ENCODE measurements around the gene TSPAN15. TPM values are rescaled to one million over a fixed set of nuclear protein-coding genes. Genes with fewer than 3 reads are reported as not detected.

The TSPAN15 gene
- total and polyA plus RNA-seq, 2 of the 4 experiments (the other 2 are of a cell fraction) = 0.48 TPM; not detected in 1

- CTCF ChIA-PET = interaction anchor here (0.6 to 1.2 kb wide), 2 partner anchors 82 to 86 kb away, joined by 3 to 4 read pairs; no protein-coding TSS in a partner anchor
Measured at GRCh38 chr10:69416695-69417094, 34.6 kb upstream of the TSPAN15 start, which contains the start of gene TACR2. Gene TACR2, minus strand, starts transcription at chr10:69416918. Its CDS starts 595 bp downstream, at chr10:69416323.

More at GRCh38 chr10:69416695-69417094, 34.6 kb upstream of the TSPAN15 start, which contains the start of gene TACR2:
- Histone ChIP-seq H3K27me3 (ENCODE audit: control insufficient read depth, insufficient read depth, low read length) (peaks cover 27% of the 10 kb centered on the region), H3K27ac (ENCODE audit: insufficient read depth, low read length) (no peak within 1 kb of the TSS), H3K4me2 (ENCODE audit: low read depth, low read length) (no peak within 1 kb of the TSS), H3K9me3 (ENCODE audit: control insufficient read depth, insufficient read depth, low read length) (no peaks in the 10 kb centered on the region), H3K36me3 (ENCODE audit: control insufficient read depth, insufficient read depth, low read length) (no peaks in the 10 kb centered on the region), H4K5ac (ENCODE audit: low read depth, low read length) (no peak within 1 kb of the TSS), H2AFZ (replicated peaks; ENCODE audit: low read length, poor library complexity) (peak within 1 kb of the TSS; percentile 50), H3K56ac (ENCODE audit: extremely low read depth, insufficient read depth, low read length) (no peak within 1 kb of the TSS), H3K4ac (ENCODE audit: low read depth, low read length) (no peak within 1 kb of the TSS), H3K23ac (ENCODE audit: low read depth, low read length) (no peak within 1 kb of the TSS), H2AK9ac (replicated peaks; ENCODE audit: low read depth, low read length, poor library complexity) (peak within 1 kb of the TSS; percentile 28), H3K4me3 (ENCODE audit: insufficient read depth, low read depth, low read length) (no peak within 1 kb of the TSS), H4K91ac (ENCODE audit: insufficient read depth, low read depth, low read length) (no peak within 1 kb of the TSS), H2BK5ac (ENCODE audit: low read depth, low read length, poor library complexity, severe bottlenecking) (no peak within 1 kb of the TSS), H3K9ac (ENCODE audit: low read depth, low read length) (no peak within 1 kb of the TSS), H3K9me1 (ENCODE audit: insufficient read depth, low read length) (no peaks in the 10 kb centered on the region), H2BK20ac (ENCODE audit: low read depth, low read length) (no peak within 1 kb of the TSS), H2BK120ac (ENCODE audit: low read depth, low read length) (no peak within 1 kb of the TSS), H3K18ac (ENCODE audit: low read depth, low read length) (no peak within 1 kb of the TSS), H3K4me1 (ENCODE audit: control insufficient read depth, insufficient read depth, low read length) (peaks cover 3% of the 10 kb centered on the region; the same call in 1 of the 2 replicates), H3K14ac (replicated peaks; ENCODE audit: low read depth, low read length) (no peak within 1 kb of the TSS), H3K79me1 (ENCODE audit: low read depth in 1 of 2, low read length in 2 of 2) (no peaks in the 10 kb centered on the region), H2AK5ac (ENCODE audit: low read depth, low read length) (no peak within 1 kb of the TSS), H4K20me1 (ENCODE audit: insufficient read depth, low read length) (no peaks in the 10 kb centered on the region), H4K8ac (ENCODE audit: low read depth in 2 of 2, low read length in 2 of 2) (no peak within 1 kb of the TSS), H2BK15ac (ENCODE audit: low read depth, low read length) (no peak within 1 kb of the TSS)
- ATAC-seq (ENCODE audit: low read depth) (no peak), DNase-seq (no peak)
- intact Hi-C loops (cut with micrococcal nuclease) = loop anchor here (10.0 kb wide), 1 partner anchor 632 kb away; no protein-coding TSS in a partner anchor
- dilution Hi-C loops (cut with HindIII; ENCODE audit: low sequenced_read_pairs, unreplicated experiment) = no loop called here
- 50% methylated on average over 8 of the region's 10 CpGs; no CpG with 5 or more reads in 1 of the 2 experiments for WGBS, 2 experiments (ENCODE audit: extremely low coverage in 2 of 2, insufficient read length in 1 of 2)
- no peak for TF ChIP-seq RFX5 (IDR thresholded peaks at IDR 0.05; ENCODE audit: low read depth, low read length)
- TF ChIP-seq CHD1 (IDR thresholded peaks at IDR 0.05; ENCODE audit: low read depth, low read length) = no peak
- TF ChIP-seq ELK1 (IDR thresholded peaks at IDR 0.05; ENCODE audit: borderline replicate concordance, low read depth, low read length) = no peak
- TF ChIP-seq POLR2A (IDR thresholded peaks at IDR 0.05; ENCODE audit: low read depth, low read length) = no peak
- TF ChIP-seq FOS (IDR thresholded peaks at IDR 0.05; ENCODE audit: low read depth, low read length) = no peak
- no peak for TF ChIP-seq NFE2L2 (IDR thresholded peaks at IDR 0.05; ENCODE audit: low read depth, low read length)
- TF ChIP-seq MAFK (IDR thresholded peaks at IDR 0.05; ENCODE audit: low read depth, low read length) = no peak
- TF ChIP-seq MAZ (IDR thresholded peaks at IDR 0.05; ENCODE audit: borderline replicate concordance, low read depth, low read length) = no peak
- no peak for TF ChIP-seq USF2 (IDR thresholded peaks at IDR 0.05; ENCODE audit: low read depth, low read length)
- no peak for TF ChIP-seq CTCF (conservative IDR thresholded peaks at IDR 0.05; ENCODE audit: low read depth, low read length)
- TF ChIP-seq SMC3 (IDR thresholded peaks at IDR 0.05; ENCODE audit: low read depth, low read length) = no peak
- TF ChIP-seq RCOR1 (IDR thresholded peaks at IDR 0.05; ENCODE audit: insufficient replicate concordance, low read length) = no peak
- TF ChIP-seq BHLHE40 (IDR thresholded peaks at IDR 0.05; ENCODE audit: low read depth, low read length) = no peak
- no peak for TF ChIP-seq RAD21 (IDR thresholded peaks at IDR 0.05; ENCODE audit: low read length)
- TF ChIP-seq MXI1 (IDR thresholded peaks at IDR 0.05; ENCODE audit: borderline replicate concordance, low read depth, low read length) = no peak
- no peak for TF ChIP-seq CEBPB (IDR thresholded peaks at IDR 0.05; ENCODE audit: low read depth, low read length)
- in situ Hi-C loops (cut with MboI; ENCODE audit: low sequenced_read_pairs) = loop anchor here (10.0 kb wide), 1 partner anchor 412 kb away; no protein-coding TSS in a partner anchor
- BruUV-seq (replicated peaks) = no TSS peak
- POLR2A ChIA-PET (ENCODE audit: unreplicated experiment) = no interaction called here
